HEK293 (cell line): ENCODE measurements around the gene WIPF3.
A peak's percentile ranks its signal among the peaks of the same experiment; 100 is the strongest.

Experiments
- CTCF ChIA-PET: fragments of 350-600 bp; formaldehyde crosslinking; extraction: SDS; loops from one replicate; lab custom pipeline; 2021; ENCODE audit warnings: antibody characterized with exemption; lab: Yijun Ruan, JAX
- POLR2A ChIA-PET: fragments of 300-600 bp; formaldehyde crosslinking; extraction: SDS; loops from one replicate; lab custom pipeline; 2020; ENCODE audit warnings: antibody characterized with exemption, inconsistent platforms; lab: Yijun Ruan, JAX
- H3K27ac ChIP-seq: fragments of 200-500 bp; sonication (Bioruptor generic); 2 replicates; pipeline ENCODE4 v1.5.1; 2014; ENCODE audit warnings: low read depth, low read length, control low read depth, inconsistent platforms; ENCODE audit errors: extremely low read depth
- H3K36me3 ChIP-seq, 2 experiments: fragments of 200-500 bp in 1 of 2; sonication (Bioruptor generic) in 1 of 2; 1 replicate in 1 of 2; 2 replicates in 1 of 2; pipeline ENCODE4 v1.5.1; 2014 to 2017; ENCODE audit warnings: inconsistent platforms in 2 of 2, low read length in 2 of 2; ENCODE audit not compliant: control insufficient read depth in 2 of 2, insufficient read depth in 1 of 2
- H3K4me1 ChIP-seq: fragments of 200-500 bp; sonication (Bioruptor generic); 2 replicates; pipeline ENCODE4 v1.5.1; 2014; ENCODE audit warnings: mild to moderate bottlenecking, low read length, inconsistent platforms; ENCODE audit not compliant: control insufficient read depth, insufficient read depth
- H3K4me3 ChIP-seq: 2 replicates; pipeline ENCODE4 v1.5.1; 2011; ENCODE audit warnings: low read depth, mild to moderate bottlenecking, control low read depth, low read length, moderate library complexity
- H3K9me3 ChIP-seq: fragments of 200-500 bp; sonication (Bioruptor generic); 2 replicates; pipeline ENCODE4 v1.5.1; 2014; ENCODE audit warnings: low read depth, low read length, inconsistent platforms; ENCODE audit not compliant: control insufficient read depth, insufficient read depth
- BCL6B ChIP-seq: fragments of 450-650 bp; formaldehyde crosslinking; IDR thresholded peaks from 2 replicates; pipeline ENCODE4 v1.5.1; 2017; ENCODE audit warnings: missing biosample characterization, missing genetic modification characterization
- GFI1B ChIP-seq: fragments of 450-650 bp; formaldehyde crosslinking; IDR thresholded peaks from 2 replicates; pipeline ENCODE4 v1.5.1; 2016; ENCODE audit warnings: missing biosample characterization, missing genetic modification characterization
- HIC1 ChIP-seq: fragments of 450-650 bp; formaldehyde crosslinking; IDR thresholded peaks from 2 replicates; pipeline ENCODE4 v1.5.1; 2016; ENCODE audit warnings: missing biosample characterization, missing genetic modification characterization
- HOXD13 ChIP-seq: sonication (generic); formaldehyde crosslinking; IDR thresholded peaks from 2 replicates; pipeline ENCODE4 v1.8.0; 2022; ENCODE audit warnings: missing genetic modification reagents, borderline replicate concordance
- KLF1 ChIP-seq: fragments of 450-650 bp; formaldehyde crosslinking; IDR thresholded peaks from 2 replicates; pipeline ENCODE4 v1.5.1; 2016; ENCODE audit warnings: missing biosample characterization, missing genetic modification characterization
- KLF10 ChIP-seq: fragments of 450-650 bp; IDR thresholded peaks from 2 replicates; pipeline ENCODE4 v1.5.1; 2018; ENCODE audit warnings: missing biosample characterization, mild to moderate bottlenecking, missing genetic modification characterization
- KLF8 ChIP-seq: fragments of 450-650 bp; formaldehyde crosslinking; IDR thresholded peaks from 2 replicates; pipeline ENCODE4 v1.5.1; 2016; ENCODE audit warnings: missing biosample characterization, missing genetic modification characterization
- OSR2 ChIP-seq: fragments of 450-650 bp; formaldehyde crosslinking; IDR thresholded peaks from 2 replicates; pipeline ENCODE4 v1.5.1; 2016; ENCODE audit warnings: missing biosample characterization, missing genetic modification characterization
- WT1 ChIP-seq: fragments of 450-650 bp; formaldehyde crosslinking; IDR thresholded peaks from 2 replicates; pipeline ENCODE4 v1.5.1; 2016; ENCODE audit warnings: missing biosample characterization, missing genetic modification characterization
- ZBTB17 ChIP-seq: fragments of 450-650 bp; formaldehyde crosslinking; IDR thresholded peaks from 2 replicates; pipeline ENCODE4 v1.5.1; 2016; ENCODE audit warnings: missing biosample characterization, missing genetic modification characterization
- ZBTB21 ChIP-seq: fragments of 450-650 bp; formaldehyde crosslinking; IDR thresholded peaks from 2 replicates; pipeline ENCODE4 v1.5.1; 2017; ENCODE audit warnings: missing biosample characterization, missing genetic modification characterization
- ZBTB48 ChIP-seq: fragments of 450-650 bp; formaldehyde crosslinking; IDR thresholded peaks from 2 replicates; pipeline ENCODE4 v1.5.1; 2016; ENCODE audit warnings: missing biosample characterization, missing genetic modification characterization
- ZEB2 ChIP-seq: fragments of 450-650 bp; formaldehyde crosslinking; IDR thresholded peaks from 2 replicates; pipeline ENCODE4 v1.5.1; 2016; ENCODE audit warnings: missing biosample characterization, missing genetic modification characterization
- ZFP37 ChIP-seq: fragments of 450-650 bp; formaldehyde crosslinking; IDR thresholded peaks from 2 replicates; pipeline ENCODE4 v1.5.1; 2016; ENCODE audit warnings: missing biosample characterization, missing genetic modification characterization
- ZNF155 ChIP-seq: fragments of 450-650 bp; formaldehyde crosslinking; IDR thresholded peaks from 2 replicates; pipeline ENCODE4 v1.5.1; 2016; ENCODE audit warnings: missing biosample characterization, missing genetic modification characterization
- ZNF214 ChIP-seq: fragments of 450-650 bp; formaldehyde crosslinking; IDR thresholded peaks from 2 replicates; pipeline ENCODE4 v1.5.1; 2017; ENCODE audit warnings: missing biosample characterization, mild to moderate bottlenecking, missing genetic modification characterization, borderline replicate concordance
- ZNF26 ChIP-seq: fragments of 450-650 bp; formaldehyde crosslinking; IDR thresholded peaks from 2 replicates; pipeline ENCODE4 v1.5.1; 2016; ENCODE audit warnings: missing biosample characterization, missing genetic modification characterization
- ZNF302 ChIP-seq: fragments of 450-650 bp; formaldehyde crosslinking; IDR thresholded peaks from 2 replicates; pipeline ENCODE4 v1.5.1; 2016; ENCODE audit warnings: missing biosample characterization, missing genetic modification characterization, low read depth
- ZNF366 ChIP-seq: fragments of 450-650 bp; formaldehyde crosslinking; conservative IDR thresholded peaks from 2 replicates; pipeline ENCODE4 v1.5.1; 2016; ENCODE audit warnings: missing biosample characterization, missing genetic modification characterization
- ZNF501 ChIP-seq: fragments of 450-650 bp; formaldehyde crosslinking; IDR thresholded peaks from 2 replicates; pipeline ENCODE4 v1.5.1; 2016; ENCODE audit warnings: missing biosample characterization, missing genetic modification characterization
- ZNF629 ChIP-seq: fragments of 450-650 bp; formaldehyde crosslinking; IDR thresholded peaks from 2 replicates; pipeline ENCODE4 v1.5.1; 2017; ENCODE audit warnings: missing biosample characterization, missing genetic modification characterization
- ZNF843 ChIP-seq: fragments of 450-650 bp; formaldehyde crosslinking; IDR thresholded peaks from 2 replicates; pipeline ENCODE4 v1.5.1; 2016; ENCODE audit warnings: missing biosample characterization, missing genetic modification characterization
- ZXDB ChIP-seq: fragments of 450-650 bp; formaldehyde crosslinking; IDR thresholded peaks from 2 replicates; pipeline ENCODE4 v1.5.1; 2016; ENCODE audit warnings: missing biosample characterization, missing genetic modification characterization
- TF ChIP-seq, protein P1 (sequence below): fragments of 450-650 bp; formaldehyde crosslinking; IDR thresholded peaks from 2 replicates; pipeline ENCODE4 v1.5.1; 2017; ENCODE audit warnings: missing biosample characterization, missing genetic modification characterization
- TF ChIP-seq, protein P2 (sequence below): fragments of 450-650 bp; formaldehyde crosslinking; IDR thresholded peaks from 2 replicates; pipeline ENCODE4 v1.5.1; 2016; ENCODE audit warnings: missing biosample characterization, missing genetic modification characterization, low read depth

The WIPF3 gene

DNA sequence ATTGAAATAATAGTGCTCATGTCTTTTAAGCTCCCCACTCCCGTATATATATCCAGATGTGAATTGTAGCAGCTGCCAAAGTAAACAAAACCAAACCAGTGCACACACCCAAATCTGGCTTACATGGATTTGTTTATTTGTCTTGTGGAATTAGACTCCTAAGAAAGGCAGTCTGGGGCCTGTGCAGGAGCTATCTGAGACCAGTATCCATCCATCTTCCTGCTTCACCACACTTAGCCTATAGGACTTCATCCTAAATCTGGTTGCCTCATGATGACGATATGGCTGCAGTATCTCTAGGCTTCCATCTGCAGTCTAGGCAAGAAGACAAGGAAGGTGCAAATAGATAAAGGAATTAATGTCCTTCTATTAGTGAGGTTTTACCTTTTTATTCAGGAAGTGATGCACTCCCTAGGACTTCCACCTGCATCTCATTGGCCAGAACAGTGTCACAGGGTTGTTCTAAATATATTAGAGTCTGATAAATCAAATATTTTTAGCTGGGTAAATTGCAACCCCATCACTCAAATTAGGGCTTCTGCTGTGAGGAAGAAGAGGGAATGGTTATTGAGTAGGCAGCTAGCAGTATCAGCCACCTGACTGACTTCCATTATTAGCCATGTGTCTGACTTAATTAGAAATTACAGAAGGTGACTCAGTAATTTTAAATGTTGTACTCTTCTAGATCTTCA, 6.0 kb downstream of the WIPF3 start:
- POLR2A ChIA-PET: no interaction called here

More for the DNA sequence above, 6.0 kb downstream of the WIPF3 start:
- H3K9me3 ChIP-seq: no peaks in the 10 kb centered on the region
- TF ChIP-seq ZBTB48 (tag by site-specific recombination) (no peak), ZBTB17 (peak; percentile 45), ZNF214 (tag by site-specific recombination) (no peak), KLF10 (tag by site-specific recombination) (peak; percentile 59; the same call in 1 of the 2 replicates), OSR2 (tag by site-specific recombination) (peak; percentile 63), ZEB2 (0 out of 2 replicates have a peak, but pooled peaks have one; percentile 22), ZNF629 (tag by site-specific recombination) (peak; percentile 86), ZBTB21 (tag by site-specific recombination) (no peak), ZFP37 (tag by site-specific recombination) (no peak), KLF1 (tag by site-specific recombination) (peak; percentile 48), BCL6B (tag by site-specific recombination) (0 out of 2 replicates have a peak, but pooled peaks have one; percentile 23), HOXD13 (CRISPR knock-in tag) (no peak), ZNF366 (peak; percentile 65), ZNF155 (tag by site-specific recombination) (no peak), ZNF843 (tag by site-specific recombination) (peak; percentile 58; the same call in 1 of the 2 replicates), ZNF501 (no peak), HIC1 (tag by site-specific recombination) (no peak), ZNF26 (tag by site-specific recombination) (no peak), KLF8 (tag by site-specific recombination) (0 out of 2 replicates have a peak, but pooled peaks have one; percentile 54), ZXDB (tag by site-specific recombination) (peak; percentile 64), ZNF302 (no peak), GFI1B (tag by site-specific recombination) (peak; percentile 95), WT1 (tag by site-specific recombination) (peak; percentile 45)
- TF ChIP-seq, protein P1, sequence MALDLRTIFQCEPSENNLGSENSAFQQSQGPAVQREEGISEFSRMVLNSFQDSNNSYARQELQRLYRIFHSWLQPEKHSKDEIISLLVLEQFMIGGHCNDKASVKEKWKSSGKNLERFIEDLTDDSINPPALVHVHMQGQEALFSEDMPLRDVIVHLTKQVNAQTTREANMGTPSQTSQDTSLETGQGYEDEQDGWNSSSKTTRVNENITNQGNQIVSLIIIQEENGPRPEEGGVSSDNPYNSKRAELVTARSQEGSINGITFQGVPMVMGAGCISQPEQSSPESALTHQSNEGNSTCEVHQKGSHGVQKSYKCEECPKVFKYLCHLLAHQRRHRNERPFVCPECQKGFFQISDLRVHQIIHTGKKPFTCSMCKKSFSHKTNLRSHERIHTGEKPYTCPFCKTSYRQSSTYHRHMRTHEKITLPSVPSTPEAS (tag by site-specific recombination): peak; percentile 42; the same call in 1 of the 2 replicates
- TF ChIP-seq, protein P2, sequence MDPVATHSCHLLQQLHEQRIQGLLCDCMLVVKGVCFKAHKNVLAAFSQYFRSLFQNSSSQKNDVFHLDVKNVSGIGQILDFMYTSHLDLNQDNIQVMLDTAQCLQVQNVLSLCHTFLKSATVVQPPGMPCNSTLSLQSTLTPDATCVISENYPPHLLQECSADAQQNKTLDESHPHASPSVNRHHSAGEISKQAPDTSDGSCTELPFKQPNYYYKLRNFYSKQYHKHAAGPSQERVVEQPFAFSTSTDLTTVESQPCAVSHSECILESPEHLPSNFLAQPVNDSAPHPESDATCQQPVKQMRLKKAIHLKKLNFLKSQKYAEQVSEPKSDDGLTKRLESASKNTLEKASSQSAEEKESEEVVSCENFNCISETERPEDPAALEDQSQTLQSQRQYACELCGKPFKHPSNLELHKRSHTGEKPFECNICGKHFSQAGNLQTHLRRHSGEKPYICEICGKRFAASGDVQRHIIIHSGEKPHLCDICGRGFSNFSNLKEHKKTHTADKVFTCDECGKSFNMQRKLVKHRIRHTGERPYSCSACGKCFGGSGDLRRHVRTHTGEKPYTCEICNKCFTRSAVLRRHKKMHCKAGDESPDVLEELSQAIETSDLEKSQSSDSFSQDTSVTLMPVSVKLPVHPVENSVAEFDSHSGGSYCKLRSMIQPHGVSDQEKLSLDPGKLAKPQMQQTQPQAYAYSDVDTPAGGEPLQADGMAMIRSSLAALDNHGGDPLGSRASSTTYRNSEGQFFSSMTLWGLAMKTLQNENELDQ: no peak
- H3K36me3 ChIP-seq: no peaks in the 10 kb centered on the region
- H3K27ac ChIP-seq: no peak overlapping the region
- H3K4me1 ChIP-seq: peaks cover 23% of the 10 kb centered on the region
- H3K4me3 ChIP-seq: no peak overlapping the region
- CTCF ChIA-PET: interaction anchor here (0.6 to 1.1 kb wide), 2 partner anchors 109 to 851 kb away, joined by 3 to 5 read pairs; no protein-coding TSS in a partner anchor
